ENCODE results near the gene YPEL5.

Gene YPEL5

GRCh38 chr2:30172627-30173026 is 25.8 kb downstream of the YPEL5 start:
- no peak for FAIRE-seq

GRCh38 chr2:30177440-30177839 is 30.6 kb downstream of the YPEL5 start:
- no peak for FAIRE-seq

- FAIRE-seq = no peak
Measured at GRCh38 chr2:30177956-30178355, 31.1 kb downstream of the YPEL5 start.

GRCh38 chr2:30178618-30179434 is 32.0 kb downstream of the YPEL5 start:
- no peak for FAIRE-seq

- FAIRE-seq = no peak
Measured at GRCh38 chr2:30179536-30179935, 32.7 kb downstream of the YPEL5 start.

- no peak for FAIRE-seq
Measured at GRCh38 chr2:30180226-30180625, 33.4 kb downstream of the YPEL5 start.

GRCh38 chr2:30181176-30181575 is 34.4 kb downstream of the YPEL5 start:
- no peak for FAIRE-seq

- no peak for FAIRE-seq
Measured at GRCh38 chr2:30184035-30184434, 37.2 kb downstream of the YPEL5 start.

GRCh38 chr2:30185178-30185577 is 38.4 kb downstream of the YPEL5 start:
- FAIRE-seq = no peak

GRCh38 chr2:30188292-30188691 is 41.5 kb downstream of the YPEL5 start:
- no peak for FAIRE-seq

- no peak for FAIRE-seq
Measured at GRCh38 chr2:30190637-30191036, 43.8 kb downstream of the YPEL5 start.

GRCh38 chr2:30191107-30191506 is 44.3 kb downstream of the YPEL5 start:
- FAIRE-seq = no peak

- FAIRE-seq = no peak
Measured at GRCh38 chr2:30191819-30192271, 45.0 kb downstream of the YPEL5 start.

- no peak for FAIRE-seq
Measured at GRCh38 chr2:30192314-30192713, 45.5 kb downstream of the YPEL5 start.

GRCh38 chr2:30193104-30193681 is 46.4 kb downstream of the YPEL5 start:
- FAIRE-seq = no peak

GRCh38 chr2:30194421-30194820 is 47.6 kb downstream of the YPEL5 start:
- no peak for FAIRE-seq

GRCh38 chr2:30195016-30195415 is 48.2 kb downstream of the YPEL5 start:
- FAIRE-seq = no peak

- FAIRE-seq = no peak
Measured at GRCh38 chr2:30197570-30198192, 50.9 kb downstream of the YPEL5 start.

- no peak for FAIRE-seq
Measured at GRCh38 chr2:30201990-30202389, 55.2 kb downstream of the YPEL5 start.

GRCh38 chr2:30203156-30203555 is 56.3 kb downstream of the YPEL5 start:
- FAIRE-seq = no peak

GRCh38 chr2:30204281-30204680 is 57.5 kb downstream of the YPEL5 start:
- FAIRE-seq = no peak

- FAIRE-seq = no peak
Measured at GRCh38 chr2:30205456-30205855, 58.6 kb downstream of the YPEL5 start.

GRCh38 chr2:30206461-30207430 is 59.9 kb downstream of the YPEL5 start:
- FAIRE-seq = no peak
